Parathyroid adenoma (tissue), 2 donors: ENCODE results near the gene TMC5.

Source experiments
- H2AFZ ChIP-seq: fragments of 300-600 bp; sonication (generic); one replicate; pipeline ENCODE4 v1.7.0; 2017; ENCODE audit warnings: antibody characterized with exemption, mild to moderate bottlenecking
- H3K27ac ChIP-seq: fragments of 300-600 bp; sonication (generic); one replicate; pipeline ENCODE4 v1.7.0; 2017
- H3K27me3 ChIP-seq: fragments of 300-600 bp; sonication (generic); one replicate; pipeline ENCODE4 v1.7.0; 2017; ENCODE audit warnings: low read length; ENCODE audit not compliant: control insufficient read depth, insufficient read depth
- H3K36me3 ChIP-seq: fragments of 300-600 bp; sonication (generic); one replicate; pipeline ENCODE4 v1.7.0; 2017; ENCODE audit warnings: low read length; ENCODE audit not compliant: control insufficient read depth, insufficient read depth
- H3K4me1 ChIP-seq: fragments of 300-600 bp; sonication (generic); one replicate; pipeline ENCODE4 v1.7.0; 2017; ENCODE audit warnings: control low read depth
- H3K4me2 ChIP-seq: fragments of 300-600 bp; sonication (generic); one replicate; pipeline ENCODE4 v1.7.0; 2017; ENCODE audit warnings: low read length
- H3K4me3 ChIP-seq: fragments of 300-600 bp; sonication (generic); one replicate; pipeline ENCODE4 v1.7.0; 2017; ENCODE audit warnings: low read depth, low read length
- H3K79me2 ChIP-seq: fragments of 300-600 bp; sonication (generic); one replicate; pipeline ENCODE4 v1.7.0; 2017; ENCODE audit warnings: control low read depth
- H3K9ac ChIP-seq: fragments of 300-600 bp; sonication (generic); one replicate; pipeline ENCODE4 v1.7.0; 2017; ENCODE audit warnings: mild to moderate bottlenecking
- H3K9me3 ChIP-seq: fragments of 300-600 bp; sonication (generic); one replicate; pipeline ENCODE4 v1.7.0; 2017; ENCODE audit warnings: low read length; ENCODE audit not compliant: control insufficient read depth
- TF ChIP-seq, protein P1 (sequence below): fragments of 300-600 bp; sonication (generic); IDR thresholded peaks from one replicate; pipeline ENCODE4 v1.7.0; 2017; ENCODE audit warnings: antibody characterized with exemption, mild to moderate bottlenecking
- donor health status: primary hyperparathyroidism.

TMC5 gene

DNA sequence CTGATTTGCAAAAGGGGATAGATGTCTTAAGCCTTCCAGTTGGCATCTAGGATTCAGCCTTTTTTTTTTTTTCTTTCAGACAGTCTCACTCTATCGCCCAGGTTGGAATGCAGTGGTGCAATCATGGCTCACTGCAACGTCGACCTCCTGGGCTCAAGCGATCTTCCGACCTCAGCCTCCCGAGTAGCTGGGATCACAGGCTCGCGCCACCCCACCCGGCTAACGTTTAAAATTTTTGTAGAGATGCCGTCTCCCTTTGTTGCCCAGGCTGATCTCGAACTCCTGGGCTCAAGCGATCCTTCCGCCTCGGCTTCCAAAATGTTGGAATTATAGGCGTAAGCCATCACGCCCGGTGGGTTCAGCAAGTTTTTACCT, 105.5 kb downstream of the TMC5 start:
- Histone ChIP-seq H3K9ac (no peak overlapping the region), H3K4me1 (peaks cover 10% of the 10 kb centered on the region), H3K4me3 (no peak overlapping the region), H3K79me2 (peaks cover 10% of the 10 kb centered on the region), H3K27ac (no peak overlapping the region), H3K9me3 (no peaks in the 10 kb centered on the region), H3K4me2 (no peak overlapping the region), H3K36me3 (no peaks in the 10 kb centered on the region), H3K27me3 (no peaks in the 10 kb centered on the region), H2AFZ (peak overlapping the region; percentile 87)
- TF ChIP-seq, protein P1, sequence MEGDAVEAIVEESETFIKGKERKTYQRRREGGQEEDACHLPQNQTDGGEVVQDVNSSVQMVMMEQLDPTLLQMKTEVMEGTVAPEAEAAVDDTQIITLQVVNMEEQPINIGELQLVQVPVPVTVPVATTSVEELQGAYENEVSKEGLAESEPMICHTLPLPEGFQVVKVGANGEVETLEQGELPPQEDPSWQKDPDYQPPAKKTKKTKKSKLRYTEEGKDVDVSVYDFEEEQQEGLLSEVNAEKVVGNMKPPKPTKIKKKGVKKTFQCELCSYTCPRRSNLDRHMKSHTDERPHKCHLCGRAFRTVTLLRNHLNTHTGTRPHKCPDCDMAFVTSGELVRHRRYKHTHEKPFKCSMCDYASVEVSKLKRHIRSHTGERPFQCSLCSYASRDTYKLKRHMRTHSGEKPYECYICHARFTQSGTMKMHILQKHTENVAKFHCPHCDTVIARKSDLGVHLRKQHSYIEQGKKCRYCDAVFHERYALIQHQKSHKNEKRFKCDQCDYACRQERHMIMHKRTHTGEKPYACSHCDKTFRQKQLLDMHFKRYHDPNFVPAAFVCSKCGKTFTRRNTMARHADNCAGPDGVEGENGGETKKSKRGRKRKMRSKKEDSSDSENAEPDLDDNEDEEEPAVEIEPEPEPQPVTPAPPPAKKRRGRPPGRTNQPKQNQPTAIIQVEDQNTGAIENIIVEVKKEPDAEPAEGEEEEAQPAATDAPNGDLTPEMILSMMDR, result no peak

DNA sequence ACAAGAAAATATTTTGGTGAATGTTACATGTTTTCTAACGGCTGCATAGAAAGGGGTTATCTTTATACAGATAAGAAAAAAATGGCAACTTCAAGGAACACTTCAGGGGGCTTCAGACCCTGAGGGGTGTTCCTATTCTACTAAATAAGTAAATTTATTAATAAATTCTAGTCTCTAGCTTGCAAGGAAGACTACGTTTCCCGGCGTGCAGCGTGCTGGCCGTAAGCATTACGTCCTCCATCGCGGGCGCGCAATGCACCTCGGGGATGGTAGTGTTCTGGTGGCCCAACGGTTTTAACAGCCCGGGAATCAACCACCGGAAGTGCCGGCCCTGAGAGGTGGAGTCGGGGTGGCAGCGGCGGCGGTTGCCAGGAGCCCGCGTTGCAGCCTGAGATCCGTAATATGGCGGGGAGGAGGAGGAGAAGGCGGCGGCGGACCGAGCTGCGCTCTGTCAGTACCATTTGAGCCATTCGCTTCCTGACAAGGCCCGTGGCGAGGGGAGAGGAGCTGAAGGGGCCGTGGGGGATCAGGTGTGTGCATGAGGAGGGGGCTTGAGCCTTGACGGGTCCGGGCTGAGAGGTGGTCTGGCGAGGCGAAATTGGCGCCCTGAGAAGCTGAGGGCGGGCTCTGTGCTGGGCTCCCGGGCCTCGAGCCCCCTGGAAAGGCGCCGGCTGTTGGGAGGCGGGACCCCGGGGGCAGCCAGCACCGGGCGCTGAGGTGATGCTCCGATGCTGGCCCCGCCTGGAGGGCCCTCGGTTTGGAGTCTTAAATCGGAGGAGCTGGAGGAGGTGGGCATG, 106.1 kb downstream of the TMC5 start, which contains the start of gene CCP110:
CCP110 (plus strand) TSS at position 384 of the 797 bp plus-strand sequence. CDS start 3,940 bp downstream, outside the sequence.
- Histone ChIP-seq H3K9me3 (no peaks in the 10 kb centered on the region), H3K4me3 (peak within 1 kb of the TSS; percentile 71)

DNA sequence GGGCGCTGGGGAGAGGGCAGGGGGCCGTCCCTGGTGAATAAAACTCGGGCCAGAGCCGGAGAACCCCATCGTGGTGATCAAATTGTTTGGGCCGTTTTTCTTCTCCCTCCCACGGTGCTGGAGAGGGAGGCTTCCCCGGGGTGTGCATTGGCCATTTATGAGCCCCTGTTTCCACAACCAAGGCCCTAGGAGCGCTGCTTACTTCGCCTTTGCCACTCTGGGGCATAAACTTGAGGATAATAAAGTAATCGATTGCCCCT, 106.6 kb downstream of the TMC5 start:
- TF ChIP-seq, protein P1, result no peak
- no peaks in the 10 kb centered on the region for H3K36me3 ChIP-seq
- peaks cover 10% of the 10 kb centered on the region for H3K4me1 ChIP-seq

More for the DNA sequence above, 106.1 kb downstream of the TMC5 start, which contains the start of gene CCP110:
- H3K4me1 ChIP-seq, result peaks cover 10% of the 10 kb centered on the region
- H3K4me2 ChIP-seq, result peak within 1 kb of the TSS; percentile 74
- TF ChIP-seq, protein P1, result no peak
- no peaks in the 10 kb centered on the region for H3K27me3 ChIP-seq
- H2AFZ ChIP-seq, result peak within 1 kb of the TSS; percentile 87
- no peaks in the 10 kb centered on the region for H3K36me3 ChIP-seq
- H3K27ac ChIP-seq, result peak within 1 kb of the TSS; percentile 88
- H3K79me2 ChIP-seq, result peaks cover 8% of the 10 kb centered on the region
- H3K9ac ChIP-seq, result peak within 1 kb of the TSS; percentile 63

DNA sequence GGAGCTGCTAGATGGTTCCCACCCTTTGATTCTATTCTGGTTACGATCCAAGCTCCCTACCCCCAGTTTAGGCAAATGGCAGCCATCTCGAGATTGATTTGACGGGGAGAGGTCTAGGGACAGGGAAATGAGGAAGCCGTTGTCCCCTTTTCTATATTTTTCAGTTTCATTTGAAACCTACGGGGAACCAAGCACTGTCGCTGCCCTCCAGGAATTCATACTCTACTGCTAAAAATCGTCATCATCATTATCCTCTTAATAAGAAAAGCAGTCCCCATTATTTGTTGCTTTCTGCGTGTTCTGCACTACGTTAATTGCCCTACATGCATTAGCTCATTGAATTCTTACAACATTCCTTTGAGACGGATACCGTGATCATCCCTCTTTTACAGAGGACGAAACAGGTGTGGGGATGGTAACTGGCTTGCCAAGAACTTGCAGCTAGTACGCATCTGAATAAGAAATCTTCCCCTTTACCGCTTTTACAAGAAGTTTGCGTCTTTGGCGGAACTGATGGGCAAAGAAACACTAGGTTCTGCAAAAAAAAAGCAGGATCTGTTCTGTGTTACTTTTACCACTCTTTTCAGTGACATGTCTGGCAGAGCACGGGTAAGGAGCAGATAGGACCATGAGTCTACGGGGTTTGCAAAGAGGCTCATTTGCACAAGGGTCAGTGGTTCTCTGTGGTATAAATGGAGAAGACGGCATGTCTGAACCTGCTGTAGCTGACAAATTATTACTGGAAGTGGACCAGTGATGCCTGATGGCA, 107.1 kb downstream of the TMC5 start:
- Histone ChIP-seq H3K9me3 (no peaks in the 10 kb centered on the region), H3K4me2 (peak overlapping the region; percentile 74), H3K9ac (no peak overlapping the region), H3K79me2 (no peaks in the 10 kb centered on the region), H3K36me3 (no peaks in the 10 kb centered on the region), H2AFZ (peak overlapping the region; percentile 87), H3K27me3 (no peaks in the 10 kb centered on the region), H3K4me3 (peak overlapping the region; percentile 71), H3K27ac (peak overlapping the region; percentile 37), H3K4me1 (peaks cover 10% of the 10 kb centered on the region)
- TF ChIP-seq, protein P1, result no peak

More for the DNA sequence above, 106.6 kb downstream of the TMC5 start:
- Histone ChIP-seq H3K4me3 (peak overlapping the region; percentile 71), H3K9me3 (no peaks in the 10 kb centered on the region), H3K79me2 (peaks cover 3% of the 10 kb centered on the region), H2AFZ (peak overlapping the region; percentile 87), H3K4me2 (peak overlapping the region; percentile 74), H3K9ac (peak overlapping the region; percentile 63), H3K27me3 (no peaks in the 10 kb centered on the region), H3K27ac (peak overlapping the region; percentile 37)
